A549 (cell line): ENCODE data around the gene WT1. TPM values are rescaled to one million over a fixed set of nuclear protein-coding genes. Genes with fewer than 3 reads are reported as not detected.

Experiments
- ATAC-seq, 2 experiments: fragments of 200-7000 bp in 1 of 2; fragments of >200 bp in 1 of 2; cut with Nextera tagmentation in 1 of 2; cut with Tn5 transposase in 1 of 2; 3 replicates each; pipeline versions ENCODE4 v1.8.0 to v1.9.1; 2018 to 2020; ENCODE audit warnings: mild to moderate bottlenecking in 1 of 2, moderate library complexity in 1 of 2
- CTCF ChIA-PET: fragments of 300-600 bp; sonication (Branson Sonifier 250); formaldehyde crosslinking; extraction: SDS; loops from one replicate; lab custom pipeline; 2021; ENCODE audit warnings: antibody characterized with exemption, inconsistent platforms; lab: Yijun Ruan, JAX
- POLR2A ChIA-PET: fragments of 350-600 bp; formaldehyde crosslinking; extraction: SDS; loops from one replicate; lab custom pipeline; 2021; ENCODE audit warnings: antibody characterized with exemption, inconsistent platforms; lab: Yijun Ruan, JAX
- DNase-seq, 2 experiments: peaks; one replicate each; pipeline versions ENCODE4 v3.0.0 to v3.0.0-alpha.2; 2011 to 2016; ENCODE audit warnings: low read depth in 1 of 2, low spot score in 1 of 2
- FAIRE-seq: peaks from 2 replicates; lab custom pipeline; 2011; peaks lifted over from hg19 to GRCh38; lab: Jason Lieb, UNC
- H3K27ac ChIP-seq, 2 experiments: fragments of >200 bp; sonication (Bioruptor Twin); formaldehyde crosslinking; 3 replicates each; pipeline ENCODE4 v1.5.1; 2016 to 2017
- H3K4me1 ChIP-seq: fragments of >200 bp; sonication (Bioruptor Twin); formaldehyde crosslinking; 3 replicates; pipeline ENCODE4 v1.6.1; 2016
- H3K4me2 ChIP-seq: fragments of >200 bp; sonication (Bioruptor Twin); formaldehyde crosslinking; 3 replicates; pipeline ENCODE4 v1.6.1; 2016
- H3K4me3 ChIP-seq: fragments of >200 bp; sonication (Bioruptor Twin); formaldehyde crosslinking; 3 replicates; pipeline ENCODE4 v1.5.1; 2016
- H3K9me3 ChIP-seq: fragments of >200 bp; sonication (Bioruptor Twin); formaldehyde crosslinking; 3 replicates; pipeline ENCODE4 v1.6.1; 2016
- CEBPB ChIP-seq, 2 experiments: fragments of >200 bp in 1 of 2; sonication (Bioruptor Twin) in 1 of 2; formaldehyde crosslinking in 1 of 2; IDR thresholded peaks; 2 replicates each; pipeline ENCODE4 v1.6.1; 2012 to 2016
- CHD2 ChIP-seq: fragments of 150-350 bp; IDR thresholded peaks from 2 replicates; pipeline ENCODE4 v1.6.1; 2014; ENCODE audit warnings: low read length; ENCODE audit not compliant: partially characterized antibody
- CHD4 ChIP-seq: fragments of 200-600 bp; sonication (generic); IDR thresholded peaks from 2 replicates; pipeline ENCODE4 v1.6.1; 2016; ENCODE audit warnings: antibody characterized with exemption, mild to moderate bottlenecking, borderline replicate concordance
- FOSB ChIP-seq: fragments of 250-450 bp; sonication (Bioruptor Pico); IDR thresholded peaks from 2 replicates; pipeline ENCODE4 v1.5.0; 2020; ENCODE audit warnings: mild to moderate bottlenecking, moderate library complexity
- FOSL2 ChIP-seq, 2 experiments: fragments of 450-650 bp in 1 of 2; fragments of >200 bp in 1 of 2; sonication (Bioruptor Twin) in 1 of 2; formaldehyde crosslinking; IDR thresholded peaks; 2 replicates each; pipeline versions ENCODE4 v1.5.0 to v1.6.1; 2016 to 2020; ENCODE audit warnings: mild to moderate bottlenecking in 1 of 2, moderate library complexity in 1 of 2
- FOXS1 ChIP-seq: fragments of 250-450 bp; sonication (Bioruptor Pico); IDR thresholded peaks from 2 replicates; pipeline ENCODE4 v1.5.0; 2020; ENCODE audit warnings: mild to moderate bottlenecking, moderate library complexity
- HDAC2 ChIP-seq: fragments of 200-600 bp; sonication (generic); IDR thresholded peaks from 2 replicates; pipeline ENCODE4 v1.6.1; 2016
- HOXA7 ChIP-seq: fragments of 250-450 bp; sonication (Bioruptor Pico); IDR thresholded peaks from 2 replicates; pipeline ENCODE4 v1.5.0; 2020; ENCODE audit warnings: mild to moderate bottlenecking, moderate library complexity
- JUN ChIP-seq, 2 experiments: fragments of >200 bp; sonication (Bioruptor Twin); formaldehyde crosslinking; IDR thresholded peaks; 2 replicates in 1 of 2; 3 replicates in 1 of 2; pipeline ENCODE4 v1.6.1; 2016 to 2017
- KDM5A ChIP-seq: fragments of 200-600 bp; sonication (generic); IDR thresholded peaks from 2 replicates; pipeline ENCODE4 v1.6.1; 2016; ENCODE audit warnings: antibody characterized with exemption, mild to moderate bottlenecking
- MYC ChIP-seq: IDR thresholded peaks from 2 replicates; pipeline ENCODE4 v1.6.1; 2012; ENCODE audit warnings: mild to moderate bottlenecking, inconsistent platforms, low read length, improper control_type of control experiment, borderline replicate concordance
- NFE2L2 ChIP-seq: fragments of 150-350 bp; conservative IDR thresholded peaks from 2 replicates; pipeline ENCODE4 v1.6.1; 2014; ENCODE audit warnings: low read length
- POLR2A ChIP-seq: IDR thresholded peaks from 2 replicates; pipeline ENCODE4 v1.6.1; 2012; ENCODE audit warnings: mild to moderate bottlenecking, low read length
- TP53 ChIP-seq: fragments of 250-450 bp; sonication (Bioruptor Pico); IDR thresholded peaks from 2 replicates; pipeline ENCODE4 v1.5.0; 2021; ENCODE audit warnings: mild to moderate bottlenecking, moderate library complexity
- WGBS: methylation state at CpG from one replicate; pipeline ENCODE4 v1.1.6; 2017; ENCODE audit errors: missing lambda C conversion rate; 5-methylcytosine and 5-hydroxymethylcytosine counted together
- polyA plus RNA-seq, 4 experiments: library from polyadenylated mRNA; depleted of rRNA in 3 of 4; stranded (reverse); fragments of >200 nt; fragmentation: RNase III in 1 of 4; extraction: RNeasy Plus Mini Kit Qiagen cat#74134 plus additional on column Dnase treatment in 1 of 4; gene quantifications; 2 replicates in 3 of 4; 3 replicates in 1 of 4; pipeline ENCODE4 v1.2.3, GENCODE V29; 2011 to 2017
- TF ChIP-seq, protein P1 (sequence below): fragments of 150-350 bp; IDR thresholded peaks from 2 replicates; pipeline ENCODE4 v1.6.1; 2014; ENCODE audit warnings: low read depth, mild to moderate bottlenecking, low read length
- TF ChIP-seq, protein P2 (sequence below): IDR thresholded peaks from 2 replicates; pipeline ENCODE4 v1.6.1; 2012

Gene WT1
- polyA plus RNA-seq, 2 of the 4 experiments (the other 2 are of a cell fraction) = 2.8 to 4.0 TPM

DNA sequence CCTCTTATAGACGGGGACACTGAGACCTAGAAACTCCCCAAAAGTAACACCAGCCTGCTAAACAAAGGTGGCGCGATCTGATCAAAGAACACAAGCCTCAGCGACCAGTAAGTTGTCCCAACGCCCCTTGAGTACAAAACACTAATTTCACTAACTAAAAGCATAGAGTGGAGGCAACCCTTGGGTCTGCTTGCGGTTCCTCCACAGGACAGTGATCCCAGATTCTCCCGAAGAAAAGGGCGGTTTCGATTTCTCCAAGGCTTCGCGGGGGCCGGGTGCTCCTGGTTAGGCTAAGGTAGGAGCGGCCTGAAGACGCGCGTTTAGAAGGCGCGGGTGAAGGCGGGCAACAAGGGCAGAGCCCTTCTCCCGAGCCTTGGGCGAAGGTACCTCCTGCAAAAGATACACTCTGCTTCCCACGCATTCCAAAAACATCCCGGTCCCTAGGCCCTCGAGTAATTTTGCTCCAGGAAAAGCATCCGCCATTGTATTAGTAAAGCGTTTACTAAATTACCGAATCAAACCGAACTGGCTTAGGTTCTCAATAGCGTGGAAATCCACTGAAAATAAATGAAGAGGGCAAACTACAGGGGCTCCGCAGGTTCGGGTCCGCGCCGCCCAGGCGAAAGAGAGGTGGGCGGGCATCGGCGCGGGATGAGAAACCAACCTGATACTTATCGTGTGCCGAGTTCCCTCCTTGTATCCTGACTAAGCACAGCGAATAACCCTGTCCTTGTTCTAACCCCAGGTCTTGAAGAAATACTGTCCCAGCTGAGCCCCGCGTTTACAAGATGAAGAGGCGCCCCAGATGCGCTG, 2.0 kb downstream of the WT1 start (continued):
- TF ChIP-seq, protein P1, sequence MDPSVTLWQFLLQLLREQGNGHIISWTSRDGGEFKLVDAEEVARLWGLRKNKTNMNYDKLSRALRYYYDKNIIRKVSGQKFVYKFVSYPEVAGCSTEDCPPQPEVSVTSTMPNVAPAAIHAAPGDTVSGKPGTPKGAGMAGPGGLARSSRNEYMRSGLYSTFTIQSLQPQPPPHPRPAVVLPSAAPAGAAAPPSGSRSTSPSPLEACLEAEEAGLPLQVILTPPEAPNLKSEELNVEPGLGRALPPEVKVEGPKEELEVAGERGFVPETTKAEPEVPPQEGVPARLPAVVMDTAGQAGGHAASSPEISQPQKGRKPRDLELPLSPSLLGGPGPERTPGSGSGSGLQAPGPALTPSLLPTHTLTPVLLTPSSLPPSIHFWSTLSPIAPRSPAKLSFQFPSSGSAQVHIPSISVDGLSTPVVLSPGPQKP = no peak
- TF ChIP-seq, all 56 proteins: peak for 0

DNA sequence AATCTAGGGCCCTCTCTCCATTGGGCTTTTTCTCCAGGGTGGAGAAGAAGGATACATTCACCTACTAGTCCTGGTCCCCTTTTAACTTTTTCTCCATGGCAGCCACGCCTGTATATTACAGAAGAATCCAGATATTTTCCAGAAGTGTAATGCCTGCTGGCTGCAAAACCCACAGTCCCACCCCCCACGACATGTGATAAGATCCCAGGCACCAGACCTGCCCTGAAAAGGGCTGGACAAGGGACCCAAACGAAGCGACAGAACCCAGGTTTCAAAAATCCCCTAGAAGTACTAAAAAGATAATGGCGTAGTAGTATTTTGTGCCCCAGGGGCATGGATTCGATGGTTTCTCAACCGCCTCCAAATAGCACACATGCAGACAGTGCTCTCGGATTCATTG, 2.8 kb downstream of the WT1 start:
- no peak for TF ChIP-seq FOSL2 (IDR thresholded peaks at IDR 0.05)
- TF ChIP-seq FOSL2 (CRISPR knock-in tag; IDR thresholded peaks at IDR 0.05) = no peak
- no peak for TF ChIP-seq CHD2
- TF ChIP-seq MYC = no peak
- TF ChIP-seq FOXS1 (CRISPR knock-in tag) = no peak
- TF ChIP-seq, protein P2, sequence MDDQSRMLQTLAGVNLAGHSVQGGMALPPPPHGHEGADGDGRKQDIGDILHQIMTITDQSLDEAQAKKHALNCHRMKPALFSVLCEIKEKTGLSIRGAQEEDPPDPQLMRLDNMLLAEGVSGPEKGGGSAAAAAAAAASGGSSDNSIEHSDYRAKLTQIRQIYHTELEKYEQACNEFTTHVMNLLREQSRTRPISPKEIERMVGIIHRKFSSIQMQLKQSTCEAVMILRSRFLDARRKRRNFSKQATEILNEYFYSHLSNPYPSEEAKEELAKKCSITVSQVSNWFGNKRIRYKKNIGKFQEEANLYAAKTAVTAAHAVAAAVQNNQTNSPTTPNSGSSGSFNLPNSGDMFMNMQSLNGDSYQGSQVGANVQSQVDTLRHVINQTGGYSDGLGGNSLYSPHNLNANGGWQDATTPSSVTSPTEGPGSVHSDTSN = no peak
- DNase-seq (no peak), ATAC-seq (no peak), FAIRE-seq (no peak)
- WGBS = 78% methylated on average over 8 of the region's 8 CpGs
- POLR2A ChIA-PET = no interaction called here
- Histone ChIP-seq H3K9me3 (no peaks in the 10 kb centered on the region), H3K4me3 (no peak overlapping the region), H3K27ac (no peak overlapping the region), H3K4me1 (0 out of 3 replicates have a peak, but pooled peaks cover 4% of the 10 kb centered on the region), H3K4me2 (no peak overlapping the region)
- CTCF ChIA-PET = no interaction called here

DNA sequence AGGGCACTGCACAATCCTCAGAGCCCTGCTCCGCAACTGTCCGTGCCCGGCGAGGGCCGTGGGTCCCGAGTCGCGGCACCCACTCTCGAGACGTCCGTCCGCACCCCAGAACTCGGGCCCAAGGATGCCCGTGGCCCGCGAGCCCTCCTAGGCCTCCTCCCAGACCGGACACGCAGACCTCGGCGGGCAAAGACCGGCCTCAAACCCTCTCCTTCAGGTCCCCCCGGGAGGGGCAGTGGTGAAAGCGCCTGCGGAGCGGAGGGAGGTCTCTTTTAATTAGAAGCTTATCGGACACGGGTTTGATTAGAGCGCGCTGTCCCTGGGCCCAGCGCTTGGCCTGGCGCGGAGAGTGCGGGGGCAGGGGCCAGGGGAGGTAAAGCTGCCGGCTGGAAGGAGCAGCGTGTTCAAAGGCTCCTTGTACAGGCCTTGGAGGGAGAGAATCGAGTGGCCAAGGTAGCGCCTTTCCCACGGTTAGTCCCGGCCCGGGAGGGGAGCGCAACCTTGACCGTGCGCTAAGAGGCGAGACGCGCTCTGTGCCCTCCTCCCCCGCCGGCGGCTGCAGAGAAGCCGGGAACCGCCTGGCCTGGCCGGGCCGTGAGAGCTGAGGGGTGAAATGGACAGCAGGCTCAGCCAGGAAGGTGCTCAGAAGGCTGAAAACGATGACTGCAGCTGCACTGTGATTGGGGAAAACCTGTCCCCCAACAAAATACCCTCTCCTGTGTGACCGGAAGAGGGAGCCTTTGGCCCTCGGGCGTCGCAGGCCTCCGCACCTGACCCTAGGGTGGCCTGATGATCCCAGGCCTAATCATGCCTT, 4.6 kb downstream of the WT1 start:
- no peaks in the 10 kb centered on the region for H3K9me3 ChIP-seq
- no peak overlapping the region for H3K27ac ChIP-seq
- no peak overlapping the region for H3K4me3 ChIP-seq
- TF ChIP-seq JUN (IDR thresholded peaks at IDR 0.05) = no peak
- TF ChIP-seq HOXA7 (CRISPR knock-in tag) = no peak
- no peak for TF ChIP-seq POLR2A
- no peak for TF ChIP-seq CEBPB (IDR thresholded peaks at IDR 0.05)
- TF ChIP-seq KDM5A = no peak
- no peak for TF ChIP-seq NFE2L2
- POLR2A ChIA-PET = no interaction called here
- 88% methylated on average over 59 of the region's 59 CpGs for WGBS
- ATAC-seq (no peak), DNase-seq (no peak), FAIRE-seq (no peak)
- no peak overlapping the region for H3K4me2 ChIP-seq
- CTCF ChIA-PET = interaction anchor here (1.0 to 2.4 kb wide), 3 partner anchors 10 to 137 kb away, joined by 3 to 7 read pairs (median 3); no protein-coding TSS in a partner anchor
- H3K4me1 ChIP-seq = 0 out of 3 replicates have a peak, but pooled peaks cover under 1% of the 10 kb centered on the region

DNA sequence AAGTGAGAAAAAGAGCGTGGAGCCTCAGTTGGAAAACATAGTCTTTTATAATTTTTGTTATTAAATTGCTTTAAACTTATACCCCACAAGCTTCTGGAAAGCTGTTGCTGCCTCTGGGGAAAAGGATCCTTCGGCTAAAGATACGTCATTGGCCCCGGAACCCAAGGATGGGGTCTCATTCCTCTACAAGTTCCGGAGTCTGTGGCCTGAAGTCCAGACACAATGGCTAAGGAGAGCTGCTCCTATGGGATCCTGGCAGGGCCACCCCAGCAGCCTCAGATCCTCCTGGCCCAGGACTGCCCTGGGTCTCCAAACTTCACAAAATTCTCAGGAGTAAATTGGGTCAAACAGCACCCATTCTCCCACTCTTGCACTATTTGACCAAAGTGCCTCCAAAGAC, 5.9 kb downstream of the WT1 start:
- no peak for FAIRE-seq
- no peak overlapping the region for H3K4me2 ChIP-seq
- DNase-seq = no peak
- no peak overlapping the region for H3K27ac ChIP-seq
- WGBS = 88% methylated on average over 5 of the region's 5 CpGs
- TF ChIP-seq TP53 (CRISPR knock-in tag) = no peak
- no peak for TF ChIP-seq HOXA7 (CRISPR knock-in tag)
- no peak for TF ChIP-seq JUN (IDR thresholded peaks at IDR 0.05)
- no peak for TF ChIP-seq CHD4
- no peak for TF ChIP-seq FOSB (CRISPR knock-in tag)
- no peak for TF ChIP-seq HDAC2
- POLR2A ChIA-PET = no interaction called here
- no peaks in the 10 kb centered on the region for H3K9me3 ChIP-seq
- H3K4me3 ChIP-seq = no peak overlapping the region
- H3K4me1 ChIP-seq = no peaks in the 10 kb centered on the region
- ATAC-seq = no peak
- CTCF ChIA-PET = interaction anchor here (1.1 to 2.4 kb wide), 3 partner anchors 8 to 43 kb away, joined by 3 to 9 read pairs (median 7); no protein-coding TSS in a partner anchor
